SK-N-SH (cell line): ENCODE measurements around the gene ZNF664. TPM values are rescaled to one million over a fixed set of nuclear protein-coding genes. Genes with fewer than 3 reads are reported as not detected.

Experiments used
- CTCF ChIA-PET: fragments of 300-600, 350-600 bp; formaldehyde crosslinking; extraction: SDS; loops from one replicate; lab custom pipeline; 2021; lab: Yijun Ruan, JAX
- POLR2A ChIA-PET: fragments of 350-600 bp; sonication (Branson Sonifier 250); formaldehyde crosslinking; extraction: SDS; loops from one replicate; lab custom pipeline; 2020; ENCODE audit warnings: antibody characterized with exemption, inconsistent platforms; lab: Yijun Ruan, JAX
- DNase-seq: peaks from one replicate; pipeline ENCODE4 v3.0.0; 2012
- H2AFZ ChIP-seq: fragments of 200-600 bp; sonication (generic); 2 replicates; pipeline ENCODE4 v1.8.1; 2016; ENCODE audit warnings: antibody characterized with exemption, mild to moderate bottlenecking, low read depth
- H3F3A ChIP-seq: fragments of 200-600 bp; sonication (generic); replicated peaks from 2 replicates; pipeline ENCODE3; 2016; ENCODE audit warnings: antibody characterized with exemption, mild to moderate bottlenecking; ENCODE audit not compliant: insufficient read depth
- H3K27ac ChIP-seq, 2 experiments: fragments of 200-500 bp in 1 of 2; fragments of 200-600 bp in 1 of 2; sonication (Bioruptor generic) in 1 of 2; sonication (generic), shearing (Covaris generic) in 1 of 2; 2 replicates each; pipeline versions ENCODE4 v1.5.1 to v1.6.1; 2014 to 2016; ENCODE audit warnings: low read depth in 2 of 2, inconsistent platforms in 1 of 2, low read length in 1 of 2, mild to moderate bottlenecking in 1 of 2, mixed read lengths in 1 of 2
- H3K27me3 ChIP-seq: fragments of 200-600 bp; sonication (generic), shearing (Covaris generic); 2 replicates; pipeline ENCODE4 v1.6.1; 2016; ENCODE audit warnings: mixed run types; ENCODE audit not compliant: insufficient read depth
- H3K36me3 ChIP-seq, 2 experiments: fragments of 200-500 bp in 1 of 2; fragments of 200-600 bp in 1 of 2; sonication (Bioruptor generic) in 1 of 2; sonication (generic) in 1 of 2; replicated peaks in 1 of 2; 2 replicates each; pipeline versions ENCODE3 to v1.5.1; 2014 to 2016; ENCODE audit warnings: low read length in 1 of 2, mild to moderate bottlenecking in 1 of 2; ENCODE audit not compliant: insufficient read depth in 2 of 2, control insufficient read depth in 1 of 2
- H3K4me1 ChIP-seq, 2 experiments: fragments of 200-500 bp in 1 of 2; fragments of 200-600 bp in 1 of 2; sonication (Bioruptor generic) in 1 of 2; sonication (generic), shearing (Covaris generic) in 1 of 2; 2 replicates each; pipeline versions ENCODE4 v1.5.1 to v1.6.1; 2014 to 2016; ENCODE audit warnings: low read depth in 1 of 2, low read length in 1 of 2, mixed run types in 1 of 2; ENCODE audit not compliant: insufficient read depth in 2 of 2, control insufficient read depth in 1 of 2
- H3K4me2 ChIP-seq: fragments of 200-600 bp; sonication (generic), shearing (Covaris generic); 2 replicates; pipeline ENCODE4 v1.6.1; 2017; ENCODE audit warnings: mixed run types
- H3K4me3 ChIP-seq, 2 experiments: fragments of 200-500 bp in 1 of 2; fragments of 200-600 bp in 1 of 2; sonication (Bioruptor generic) in 1 of 2; sonication (generic), shearing (Covaris generic) in 1 of 2; 2 replicates each; pipeline versions ENCODE4 v1.5.1 to v1.8.1; 2014 to 2016; ENCODE audit warnings: low read depth in 2 of 2, inconsistent platforms in 1 of 2, low read length in 1 of 2, mild to moderate bottlenecking in 1 of 2, mixed read lengths in 1 of 2, moderate library complexity in 1 of 2
- H3K79me2 ChIP-seq: fragments of 200-600 bp; sonication (generic); 2 replicates; pipeline ENCODE4 v1.8.1; 2017; ENCODE audit warnings: mild to moderate bottlenecking; ENCODE audit not compliant: insufficient read depth
- H3K9ac ChIP-seq: fragments of 200-600 bp; sonication (generic); 2 replicates; pipeline ENCODE4 v1.6.1; 2017; ENCODE audit warnings: mixed run types
- H3K9me2 ChIP-seq: fragments of 200-600 bp; sonication (generic); 2 replicates; pipeline ENCODE4 v1.6.1; 2017; ENCODE audit warnings: mixed run types
- H3K9me3 ChIP-seq: fragments of 200-600 bp; sonication (generic); 2 replicates; pipeline ENCODE4 v1.6.1; 2017; ENCODE audit warnings: mixed run types, mild to moderate bottlenecking, moderate library complexity
- H4K20me1 ChIP-seq: fragments of 200-600 bp; sonication (generic); 2 replicates; pipeline ENCODE4 v1.6.1; 2017; ENCODE audit warnings: mild to moderate bottlenecking, mixed run types; ENCODE audit not compliant: insufficient read depth
- EP300 ChIP-seq, 2 experiments: IDR thresholded peaks; 2 replicates each; pipeline versions ENCODE4 v1.4.0 to v1.6.1; 2012; ENCODE audit warnings: borderline replicate concordance in 1 of 2, low read depth in 1 of 2, low read length in 1 of 2
- EZH2phosphoT487 ChIP-seq: fragments of 200-600 bp; sonication (generic); IDR thresholded peaks from 2 replicates; pipeline ENCODE4 v1.6.1; 2017; ENCODE audit warnings: low read depth, mixed run types, mild to moderate bottlenecking, antibody characterized with exemption, moderate library complexity, borderline replicate concordance
- FOSL2 ChIP-seq: IDR thresholded peaks from 2 replicates; pipeline ENCODE4 v1.4.0; 2012; ENCODE audit warnings: low read depth, mild to moderate bottlenecking, moderate library complexity, borderline replicate concordance
- GATA2 ChIP-seq: sonication (generic); formaldehyde crosslinking; IDR thresholded peaks from 2 replicates; pipeline ENCODE4 v1.5.0; 2020; ENCODE audit warnings: mild to moderate bottlenecking, missing genetic modification reagents
- JUND ChIP-seq: IDR thresholded peaks from 2 replicates; pipeline ENCODE4 v1.4.0; 2012
- MXI1 ChIP-seq: IDR thresholded peaks from 2 replicates; pipeline ENCODE4 v1.6.1; 2012; ENCODE audit warnings: mild to moderate bottlenecking, low read depth, low read length, improper control_type of control experiment
- NFIC ChIP-seq: IDR thresholded peaks from 2 replicates; pipeline ENCODE4 v1.4.0; 2012; ENCODE audit warnings: borderline replicate concordance
- NRF1 ChIP-seq: IDR thresholded peaks from 2 replicates; pipeline ENCODE4 v1.6.1; 2012; ENCODE audit warnings: low read depth, mild to moderate bottlenecking, low read length
- POLR2AphosphoS5 ChIP-seq: IDR thresholded peaks from 2 replicates; pipeline ENCODE4 v1.6.1; 2012; ENCODE audit warnings: low read depth, low read length
- REST ChIP-seq: IDR thresholded peaks from 2 replicates; pipeline ENCODE4 v1.6.1; 2012; ENCODE audit warnings: mild to moderate bottlenecking, low read depth, low read length, moderate library complexity
- RXRA ChIP-seq: IDR thresholded peaks from 2 replicates; pipeline ENCODE4 v1.4.0; 2012; ENCODE audit warnings: low read depth, mild to moderate bottlenecking, borderline replicate concordance
- SIN3A ChIP-seq: IDR thresholded peaks from 2 replicates; pipeline ENCODE4 v1.6.1; 2012; ENCODE audit warnings: low read depth, mild to moderate bottlenecking, low read length, moderate library complexity, borderline replicate concordance
- USF2 ChIP-seq: fragments of 150-350 bp; IDR thresholded peaks from 2 replicates; pipeline ENCODE4 v1.6.1; 2017; ENCODE audit warnings: antibody characterized with exemption, low read length, low read depth, borderline replicate concordance
- YY1 ChIP-seq: IDR thresholded peaks from 2 replicates; pipeline ENCODE4 v1.4.0; 2012; ENCODE audit warnings: low read depth, mild to moderate bottlenecking
- WGBS: methylation state at CpG from one replicate; pipeline ENCODE4 v1.1.6; 2017; ENCODE audit warnings: low lambda C conversion rate; 5-methylcytosine and 5-hydroxymethylcytosine counted together
- polyA plus RNA-seq, 3 experiments: library from polyadenylated mRNA; depleted of rRNA; stranded (reverse); fragments of >200 nt; gene quantifications; 2 replicates each; pipeline ENCODE4 v1.2.3, GENCODE V29; 2012
- TF ChIP-seq, protein P1 (sequence below): IDR thresholded peaks from 2 replicates; pipeline ENCODE4 v1.4.0; 2012; ENCODE audit warnings: low read depth, borderline replicate concordance

The ZNF664 gene
- polyA plus RNA-seq, 1 of the 3 experiments (the other 2 are of a cell fraction), result 34.9 TPM

DNA sequence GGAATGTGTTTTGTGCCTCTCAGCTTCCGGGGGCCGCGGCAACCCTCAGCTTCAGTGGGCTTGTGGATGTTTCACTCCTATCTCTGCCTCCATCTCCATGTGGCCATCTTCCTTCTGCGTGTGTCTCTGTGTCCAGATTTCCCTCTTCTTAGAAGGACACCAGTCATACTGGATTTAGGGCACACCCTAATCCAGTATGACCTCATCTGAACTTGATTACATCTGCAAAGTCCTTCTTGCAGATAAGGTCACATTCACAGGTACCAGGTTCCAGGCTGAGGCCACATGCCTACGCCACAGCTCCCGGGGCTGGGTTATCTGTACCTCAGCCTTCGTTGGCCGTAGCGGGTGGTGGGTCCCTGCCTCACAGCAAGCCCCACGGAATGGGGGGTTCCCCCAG, 68.9 kb downstream of the ZNF664 start (continued):
- TF ChIP-seq MXI1 (no peak), JUND (no peak), REST (no peak), YY1 (no peak), POLR2AphosphoS5 (no peak), EZH2phosphoT487 (no peak)
- TF ChIP-seq, protein P1, sequence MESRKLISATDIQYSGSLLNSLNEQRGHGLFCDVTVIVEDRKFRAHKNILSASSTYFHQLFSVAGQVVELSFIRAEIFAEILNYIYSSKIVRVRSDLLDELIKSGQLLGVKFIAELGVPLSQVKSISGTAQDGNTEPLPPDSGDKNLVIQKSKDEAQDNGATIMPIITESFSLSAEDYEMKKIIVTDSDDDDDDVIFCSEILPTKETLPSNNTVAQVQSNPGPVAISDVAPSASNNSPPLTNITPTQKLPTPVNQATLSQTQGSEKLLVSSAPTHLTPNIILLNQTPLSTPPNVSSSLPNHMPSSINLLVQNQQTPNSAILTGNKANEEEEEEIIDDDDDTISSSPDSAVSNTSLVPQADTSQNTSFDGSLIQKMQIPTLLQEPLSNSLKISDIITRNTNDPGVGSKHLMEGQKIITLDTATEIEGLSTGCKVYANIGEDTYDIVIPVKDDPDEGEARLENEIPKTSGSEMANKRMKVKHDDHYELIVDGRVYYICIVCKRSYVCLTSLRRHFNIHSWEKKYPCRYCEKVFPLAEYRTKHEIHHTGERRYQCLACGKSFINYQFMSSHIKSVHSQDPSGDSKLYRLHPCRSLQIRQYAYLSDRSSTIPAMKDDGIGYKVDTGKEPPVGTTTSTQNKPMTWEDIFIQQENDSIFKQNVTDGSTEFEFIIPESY, result no peak

GRCh38 chr12:124044021-124044420, 71.0 kb downstream of the ZNF664 start:
- Histone ChIP-seq H3F3A (peaks cover 2% of the 10 kb centered on the region), H3K4me2 (no peak overlapping the region), H3K79me2 (no peaks in the 10 kb centered on the region), H3K9ac (no peak overlapping the region), H3K27me3 (no peaks in the 10 kb centered on the region), H3K9me3 (0 out of 2 replicates have a peak, but pooled peaks cover 4% of the 10 kb centered on the region), H3K27ac (no peak overlapping the region), H3K9me2 (no peaks in the 10 kb centered on the region), H3K4me1 (peaks cover 3 to 10% of the 10 kb centered on the region in 2 experiments; a peak in 1 of 4 replicates), H3K36me3 (no peaks in the 10 kb centered on the region), H3K4me3 (no peak overlapping the region), H2AFZ (no peak overlapping the region), H4K20me1 (no peaks in the 10 kb centered on the region)
- TF ChIP-seq NFIC (no peak), GATA2 (CRISPR knock-in tag) (no peak), RXRA (no peak), SIN3A (no peak), USF2 (no peak), EP300 (IDR thresholded peaks at IDR 0.05; ENCODE audit: borderline replicate concordance in 1 of 2, low read depth in 1 of 2, low read length in 1 of 2) (no peak), NRF1 (no peak), FOSL2 (no peak)
- TF ChIP-seq, protein P1, result no peak
- POLR2A ChIA-PET, result no interaction called here
- WGBS, result 93% methylated on average over 8 of the region's 8 CpGs
- no peak for DNase-seq
- CTCF ChIA-PET, result interaction anchor here (0.8 to 2.1 kb wide), 4 partner anchors 8 to 723 kb away, joined by 3 to 10 read pairs (median 4); no protein-coding TSS in a partner anchor
